Measurements from ENCODE around the gene TULP4. TPM values are rescaled to one million over a fixed set of nuclear protein-coding genes. Genes with fewer than 3 reads are reported as not detected.
A peak's percentile ranks its signal among the peaks of the same experiment; 100 is the strongest.

Gene TULP4
- total RNA-seq, 4 donors from 2014 or later = 129 to 170 (median 156) TPM

DNA sequence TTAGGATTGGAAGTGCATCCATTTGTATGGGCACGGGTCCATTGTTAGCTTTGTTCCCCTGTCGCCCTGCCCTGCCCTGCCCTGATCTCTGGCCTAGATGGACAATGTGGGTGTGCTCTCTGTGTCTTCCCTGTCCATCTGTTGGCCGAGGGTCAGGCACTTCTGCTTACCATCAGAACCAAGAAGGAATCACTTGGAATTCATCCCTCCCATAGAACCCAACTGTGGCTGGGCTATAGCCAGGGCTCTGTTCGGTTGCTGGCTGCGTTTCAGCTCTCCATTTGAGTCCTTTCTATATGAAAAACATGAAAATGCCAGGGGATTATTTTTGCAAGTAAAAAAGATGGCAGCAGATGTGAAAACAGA, 26.6 kb upstream of the TULP4 start:
- peak overlapping the region; percentile 77 to 80 (median 78) for H3K27ac ChIP-seq (replicated peaks in 1 of 4)
- no peaks in the 10 kb centered on the region for H3K36me3 ChIP-seq
- DNase-seq (ENCODE audit: extremely low spot score) = no peak
- no peaks in the 10 kb centered on the region for H3K27me3 ChIP-seq
- no peak overlapping the region for H3K4me3 ChIP-seq
- peaks cover 24 to 48% (median 42%) of the 10 kb centered on the region in 4 donors for H3K4me1 ChIP-seq
- WGBS = 51% methylated on average over 5 of the region's 5 CpGs
- intact Hi-C loops (cut with DNase I) = no loop called here
- TF ChIP-seq POLR2AphosphoS5 (IDR thresholded peaks at IDR 0.05) = no peak
- TF ChIP-seq EP300 (IDR thresholded peaks at IDR 0.05) = no peak
- TF ChIP-seq POLR2A (IDR thresholded peaks at IDR 0.05; ENCODE audit: low read depth) = no peak
- TF ChIP-seq, protein P1, sequence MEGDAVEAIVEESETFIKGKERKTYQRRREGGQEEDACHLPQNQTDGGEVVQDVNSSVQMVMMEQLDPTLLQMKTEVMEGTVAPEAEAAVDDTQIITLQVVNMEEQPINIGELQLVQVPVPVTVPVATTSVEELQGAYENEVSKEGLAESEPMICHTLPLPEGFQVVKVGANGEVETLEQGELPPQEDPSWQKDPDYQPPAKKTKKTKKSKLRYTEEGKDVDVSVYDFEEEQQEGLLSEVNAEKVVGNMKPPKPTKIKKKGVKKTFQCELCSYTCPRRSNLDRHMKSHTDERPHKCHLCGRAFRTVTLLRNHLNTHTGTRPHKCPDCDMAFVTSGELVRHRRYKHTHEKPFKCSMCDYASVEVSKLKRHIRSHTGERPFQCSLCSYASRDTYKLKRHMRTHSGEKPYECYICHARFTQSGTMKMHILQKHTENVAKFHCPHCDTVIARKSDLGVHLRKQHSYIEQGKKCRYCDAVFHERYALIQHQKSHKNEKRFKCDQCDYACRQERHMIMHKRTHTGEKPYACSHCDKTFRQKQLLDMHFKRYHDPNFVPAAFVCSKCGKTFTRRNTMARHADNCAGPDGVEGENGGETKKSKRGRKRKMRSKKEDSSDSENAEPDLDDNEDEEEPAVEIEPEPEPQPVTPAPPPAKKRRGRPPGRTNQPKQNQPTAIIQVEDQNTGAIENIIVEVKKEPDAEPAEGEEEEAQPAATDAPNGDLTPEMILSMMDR (IDR thresholded peaks at IDR 0.05) = no peak
- no peaks in the 10 kb centered on the region for H3K9me3 ChIP-seq

DNA sequence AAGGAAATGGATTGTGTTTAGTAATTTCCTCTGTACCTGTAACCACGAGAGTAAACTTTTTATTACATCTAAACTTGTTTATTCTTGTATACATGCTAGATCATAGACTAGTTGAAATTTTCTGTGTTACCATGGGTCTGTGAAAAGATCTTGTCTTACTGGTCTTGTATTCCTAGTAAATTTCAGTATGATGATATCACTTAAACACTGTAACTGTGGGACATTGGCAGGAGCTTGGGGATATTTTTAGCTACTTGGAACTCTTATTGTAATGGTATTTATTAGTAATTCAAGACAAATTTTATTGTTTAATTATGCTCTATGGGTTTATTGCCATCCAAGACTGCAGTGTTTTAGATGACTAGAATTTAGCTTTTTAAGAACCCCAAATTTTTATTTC, 25.9 kb upstream of the TULP4 start:
- peak overlapping the region; percentile 18 to 80 (median 62) for H3K27ac ChIP-seq (replicated peaks in 1 of 4)
- H3K36me3 ChIP-seq = no peaks in the 10 kb centered on the region
- H3K27me3 ChIP-seq = no peaks in the 10 kb centered on the region
- 9% methylated on average over 1 of the region's 1 CpG for WGBS
- DNase-seq (ENCODE audit: extremely low spot score) = no peak
- H3K4me1 ChIP-seq = peaks cover 24 to 48% (median 42%) of the 10 kb centered on the region in 4 donors
- H3K9me3 ChIP-seq = no peaks in the 10 kb centered on the region
- TF ChIP-seq, protein P1 (IDR thresholded peaks at IDR 0.05) = no peak
- TF ChIP-seq POLR2AphosphoS5 (IDR thresholded peaks at IDR 0.05) (no peak), POLR2A (IDR thresholded peaks at IDR 0.05; ENCODE audit: low read depth) (no peak), EP300 (IDR thresholded peaks at IDR 0.05) (no peak)
- intact Hi-C loops (cut with DNase I) = no loop called here
- no peak overlapping the region for H3K4me3 ChIP-seq

DNA sequence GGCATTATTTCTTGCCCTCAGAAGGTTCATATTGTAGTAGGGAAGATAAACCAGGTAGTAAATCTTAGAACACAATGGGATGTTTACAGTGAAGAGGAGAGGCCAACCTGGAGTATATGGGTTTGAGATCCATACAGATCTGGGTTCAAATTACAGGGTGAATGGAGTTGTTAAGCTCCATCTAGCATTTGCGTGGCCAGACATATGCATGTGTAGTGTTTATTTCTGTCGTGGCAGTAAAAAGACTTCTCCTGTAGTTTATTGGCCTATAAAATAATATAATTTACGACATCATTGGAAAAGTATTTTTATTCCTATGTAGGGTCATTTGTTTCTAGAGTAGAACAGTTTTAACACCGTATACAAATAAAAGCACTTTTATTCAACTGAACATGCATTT, 25.2 kb upstream of the TULP4 start:
- Histone ChIP-seq H3K27ac (replicated peaks in 1 of 4) (peak overlapping the region in 3 of 4 donors; percentile 46 to 80 (median 77)), H3K9me3 (no peaks in the 10 kb centered on the region), H3K4me1 (peaks cover 24 to 48% (median 42%) of the 10 kb centered on the region in 4 donors), H3K36me3 (no peaks in the 10 kb centered on the region), H3K27me3 (no peaks in the 10 kb centered on the region), H3K4me3 (no peak overlapping the region)
- TF ChIP-seq, protein P1 (IDR thresholded peaks at IDR 0.05) = no peak
- TF ChIP-seq EP300 (IDR thresholded peaks at IDR 0.05) (no peak), POLR2AphosphoS5 (IDR thresholded peaks at IDR 0.05) (no peak)
- DNase-seq (ENCODE audit: extremely low spot score) = no peak
- WGBS = 81% methylated on average over 4 of the region's 4 CpGs
- intact Hi-C loops (cut with DNase I) = no loop called here

GRCh38 chr6:158290040-158290439, 22.2 kb upstream of the TULP4 start:
- Histone ChIP-seq H3K4me3 (no peak overlapping the region), H3K27ac (replicated peaks in 1 of 4) (no peak overlapping the region), H3K4me1 (peaks cover 14 to 21% (median 21%) of the 10 kb centered on the region in 4 donors), H3K9me3 (no peaks in the 10 kb centered on the region), H3K36me3 (no peaks in the 10 kb centered on the region), H3K27me3 (no peaks in the 10 kb centered on the region)
- DNase-seq (ENCODE audit: extremely low spot score) = no peak
- no peak for TF ChIP-seq EP300 (IDR thresholded peaks at IDR 0.05)
- TF ChIP-seq POLR2A (IDR thresholded peaks at IDR 0.05; ENCODE audit: low read depth) = no peak
- no peak for TF ChIP-seq POLR2AphosphoS5 (IDR thresholded peaks at IDR 0.05)
- TF ChIP-seq, protein P1 (IDR thresholded peaks at IDR 0.05) = no peak
- WGBS = 90% methylated on average over 3 of the region's 3 CpGs
- intact Hi-C loops (cut with DNase I) = no loop called here

GRCh38 chr6:158290659-158291058, 21.6 kb upstream of the TULP4 start:
- Histone ChIP-seq H3K27me3 (no peaks in the 10 kb centered on the region), H3K4me3 (no peak overlapping the region), H3K9me3 (no peaks in the 10 kb centered on the region), H3K4me1 (peaks cover 12 to 15% (median 14%) of the 10 kb centered on the region in 4 donors), H3K27ac (replicated peaks in 1 of 4) (no peak overlapping the region), H3K36me3 (no peaks in the 10 kb centered on the region)
- TF ChIP-seq, protein P1 (IDR thresholded peaks at IDR 0.05) = no peak
- TF ChIP-seq POLR2AphosphoS5 (IDR thresholded peaks at IDR 0.05) (no peak), EP300 (IDR thresholded peaks at IDR 0.05) (no peak)
- no peak for DNase-seq (ENCODE audit: extremely low spot score)
- intact Hi-C loops (cut with DNase I) = no loop called here
- 91% methylated on average over 3 of the region's 3 CpGs for WGBS
